Measurements from ENCODE around the gene NECAB3.
"Not testable (repeated sequence)": the region's sequence is repeated elsewhere in the genome, so short reads cannot be mapped to it uniquely, and the experiment has no call there.

Gene NECAB3

DNA sequence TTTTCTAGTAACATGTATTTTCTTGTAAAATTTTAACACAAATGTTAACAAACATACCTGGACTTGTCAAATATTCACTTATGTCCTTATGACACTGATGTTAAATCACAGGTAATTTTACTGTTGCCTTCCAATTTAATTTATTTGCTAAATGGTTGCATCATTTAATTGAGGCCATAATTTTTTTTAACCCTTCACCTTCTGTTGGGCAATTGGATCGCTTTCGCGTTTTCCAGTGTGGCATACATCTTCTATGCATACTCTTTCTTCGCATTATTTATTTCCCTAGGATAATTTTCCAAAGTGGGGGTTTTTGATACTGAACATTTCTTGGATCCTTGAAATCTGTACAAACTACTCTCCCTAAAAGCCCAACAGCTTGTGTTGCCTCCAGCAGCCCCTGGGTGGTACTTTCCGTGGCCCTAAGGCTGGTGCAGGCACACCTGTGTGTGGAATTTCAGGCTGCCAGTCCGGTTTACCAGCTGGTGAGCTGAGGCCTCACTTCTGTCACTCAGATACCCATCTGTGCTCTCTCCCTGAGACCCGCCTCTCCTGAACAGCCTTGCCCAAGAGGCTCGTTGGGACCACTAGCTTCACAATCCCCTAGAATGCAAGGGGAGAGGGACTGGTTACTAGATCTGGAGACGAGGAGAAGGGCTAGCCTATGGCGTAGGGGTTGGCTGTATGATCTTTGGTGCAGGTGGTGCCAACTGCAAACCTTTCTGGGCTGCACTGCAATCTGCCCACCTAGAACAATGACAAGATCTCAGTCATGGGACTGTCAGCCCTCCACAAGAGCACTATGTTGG lies 23.3 kb downstream of the NECAB3 start:
- Histone ChIP-seq H3K27me3 (ENCODE audit: insufficient read depth, insufficient read length) (no peaks in the 10 kb centered on the region), H3K4me3 (ENCODE audit: insufficient read length, low read depth) (no peak overlapping the region), H3K4me1 (ENCODE audit: insufficient read depth, insufficient read length) (peaks cover 7% of the 10 kb centered on the region), H3K9me3 (ENCODE audit: insufficient read depth, low read length) (no peaks in the 10 kb centered on the region), H3K9ac (ENCODE audit: insufficient read length, low read depth) (no peak overlapping the region), H3K36me3 (ENCODE audit: insufficient read depth, insufficient read length, low read length) (peaks cover 11% of the 10 kb centered on the region)
- DNase-seq (ENCODE audit: low read depth, low spot score): no peak
- TF ChIP-seq YY1 (IDR thresholded peaks at IDR 0.05; ENCODE audit: insufficient read depth, insufficient read length) (no peak), ZNF274 (IDR thresholded peaks at IDR 0.05; ENCODE audit: low read depth, low read length) (no peak), SUZ12 (IDR thresholded peaks at IDR 0.05; ENCODE audit: extremely low read depth, insufficient read depth, insufficient read length) (no peak)

DNA sequence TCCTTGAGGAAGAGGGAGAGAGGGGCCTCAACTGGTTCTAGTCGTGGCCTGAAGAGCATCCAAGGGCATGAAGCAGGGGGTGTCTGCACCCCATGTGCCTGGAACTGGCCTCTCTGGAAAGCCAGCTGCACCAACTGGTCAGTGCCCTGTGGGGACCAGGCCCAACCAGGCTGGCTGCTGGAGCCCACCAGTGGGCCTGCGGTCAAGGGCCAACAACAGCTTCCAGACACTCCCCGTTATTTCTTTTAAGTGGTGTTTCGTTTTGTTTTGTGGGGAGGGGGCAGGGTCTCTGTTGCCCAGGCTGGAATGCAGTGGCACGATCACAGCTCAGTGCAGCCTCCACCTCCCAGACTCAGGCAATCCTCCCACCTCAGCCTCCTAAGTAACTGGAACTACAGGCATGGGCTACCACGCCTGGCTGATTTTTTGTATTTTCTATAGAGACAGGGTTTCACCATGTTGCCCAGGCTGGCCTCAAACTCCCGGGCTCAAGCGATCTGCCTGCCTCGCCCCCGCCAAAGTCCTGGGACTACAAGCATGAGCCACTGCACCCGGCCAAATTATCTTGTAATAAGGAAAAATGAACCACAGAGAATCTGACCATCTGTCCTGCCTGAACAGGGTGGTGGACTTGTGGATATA lies 24.0 kb downstream of the NECAB3 start:
- Histone ChIP-seq H3K27me3 (ENCODE audit: insufficient read depth, insufficient read length) (no peaks in the 10 kb centered on the region), H3K9me3 (ENCODE audit: insufficient read depth, low read length) (no peaks in the 10 kb centered on the region), H3K36me3 (ENCODE audit: insufficient read depth, insufficient read length, low read length) (peaks cover 12% of the 10 kb centered on the region), H3K4me1 (ENCODE audit: insufficient read depth, insufficient read length) (peaks cover 7% of the 10 kb centered on the region), H3K4me3 (ENCODE audit: insufficient read length, low read depth) (no peak overlapping the region), H3K9ac (ENCODE audit: insufficient read length, low read depth) (no peak overlapping the region)
- no peak for TF ChIP-seq YY1 (IDR thresholded peaks at IDR 0.05; ENCODE audit: insufficient read depth, insufficient read length)
- TF ChIP-seq SUZ12 (IDR thresholded peaks at IDR 0.05; ENCODE audit: extremely low read depth, insufficient read depth, insufficient read length): no peak
- no peak for TF ChIP-seq ZNF274 (IDR thresholded peaks at IDR 0.05; ENCODE audit: low read depth, low read length)
- no peak for DNase-seq (ENCODE audit: low read depth, low spot score)

DNA sequence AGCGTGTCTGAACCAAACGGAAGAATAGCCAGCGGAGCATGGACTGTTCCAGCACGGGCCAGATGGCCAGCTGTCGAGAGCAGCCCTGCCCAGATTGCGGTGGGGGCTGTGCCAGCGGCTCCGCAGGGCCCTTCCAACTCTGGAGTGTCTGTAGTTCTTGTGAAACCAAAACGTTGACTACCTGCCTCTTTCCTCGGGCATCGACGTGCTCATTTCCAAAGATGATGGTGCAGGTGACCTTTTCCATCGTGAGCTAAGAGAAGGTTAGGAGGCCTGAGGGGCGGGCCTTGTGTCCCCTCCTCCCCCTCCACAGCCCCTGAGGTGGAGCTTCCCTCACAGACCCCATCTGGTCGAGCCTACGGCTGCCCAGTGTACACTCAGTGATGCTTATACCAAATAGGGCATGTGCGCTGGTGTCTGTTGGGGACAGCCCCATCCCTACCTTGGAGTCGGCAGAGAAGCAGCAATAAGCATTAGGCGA lies 25.0 kb downstream of the NECAB3 start:
- no peak overlapping the region for H3K4me3 ChIP-seq (ENCODE audit: insufficient read length, low read depth)

DNA sequence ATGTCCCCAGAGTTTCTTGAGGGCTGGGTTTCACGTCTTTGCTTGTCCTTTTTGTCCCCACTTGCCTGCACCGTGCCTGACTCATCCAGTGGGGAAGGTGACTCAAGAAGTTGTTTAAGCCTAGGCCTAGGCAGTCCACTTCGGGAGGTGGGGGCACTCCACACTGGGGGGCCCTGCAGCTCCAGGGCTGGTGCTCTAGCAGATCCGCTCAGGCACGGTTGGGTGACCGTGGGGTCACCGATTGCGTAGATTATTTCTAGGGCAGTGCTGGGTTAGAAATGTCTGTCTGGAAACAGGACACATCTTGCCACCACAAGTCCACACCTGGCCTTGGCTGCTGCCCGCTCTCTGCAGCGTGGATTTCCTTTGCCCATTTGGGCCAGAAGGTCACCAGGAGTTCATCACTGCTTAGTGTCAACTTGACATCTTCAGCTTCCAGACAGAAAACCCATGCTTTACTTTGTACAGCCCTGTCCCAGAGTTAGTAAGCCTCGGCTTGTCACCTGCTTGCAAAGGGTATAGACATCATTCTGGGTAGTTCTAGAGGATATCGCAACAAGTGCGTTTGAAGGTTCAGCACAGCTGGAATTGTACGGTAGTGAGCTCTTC lies 25.7 kb downstream of the NECAB3 start:
- Histone ChIP-seq H3K4me3 (ENCODE audit: insufficient read length, low read depth) (no peak overlapping the region), H3K4me1 (ENCODE audit: insufficient read depth, insufficient read length) (peaks cover 7% of the 10 kb centered on the region), H3K9me3 (ENCODE audit: insufficient read depth, low read length) (no peaks in the 10 kb centered on the region), H3K9ac (ENCODE audit: insufficient read length, low read depth) (no peak overlapping the region), H3K27me3 (ENCODE audit: insufficient read depth, insufficient read length) (no peaks in the 10 kb centered on the region), H3K36me3 (ENCODE audit: insufficient read depth, insufficient read length, low read length) (peaks cover 12% of the 10 kb centered on the region)
- no peak for DNase-seq (ENCODE audit: low read depth, low spot score)
- TF ChIP-seq ZNF274 (IDR thresholded peaks at IDR 0.05; ENCODE audit: low read depth, low read length): no peak
- TF ChIP-seq YY1 (IDR thresholded peaks at IDR 0.05; ENCODE audit: insufficient read depth, insufficient read length): no peak
- no peak for TF ChIP-seq SUZ12 (IDR thresholded peaks at IDR 0.05; ENCODE audit: extremely low read depth, insufficient read depth, insufficient read length)

More for the DNA sequence above, 25.0 kb downstream of the NECAB3 start:
- H3K9ac ChIP-seq (ENCODE audit: insufficient read length, low read depth): no peak overlapping the region
- TF ChIP-seq ZNF274 (IDR thresholded peaks at IDR 0.05; ENCODE audit: low read depth, low read length): no peak
- TF ChIP-seq YY1 (IDR thresholded peaks at IDR 0.05; ENCODE audit: insufficient read depth, insufficient read length): no peak
- no peak for TF ChIP-seq SUZ12 (IDR thresholded peaks at IDR 0.05; ENCODE audit: extremely low read depth, insufficient read depth, insufficient read length)
- H3K4me1 ChIP-seq (ENCODE audit: insufficient read depth, insufficient read length): peaks cover 7% of the 10 kb centered on the region
- peaks cover 14% of the 10 kb centered on the region for H3K36me3 ChIP-seq (ENCODE audit: insufficient read depth, insufficient read length, low read length)
- DNase-seq (ENCODE audit: low read depth, low spot score): no peak
- H3K9me3 ChIP-seq (ENCODE audit: insufficient read depth, low read length): no peaks in the 10 kb centered on the region
- no peaks in the 10 kb centered on the region for H3K27me3 ChIP-seq (ENCODE audit: insufficient read depth, insufficient read length)

DNA sequence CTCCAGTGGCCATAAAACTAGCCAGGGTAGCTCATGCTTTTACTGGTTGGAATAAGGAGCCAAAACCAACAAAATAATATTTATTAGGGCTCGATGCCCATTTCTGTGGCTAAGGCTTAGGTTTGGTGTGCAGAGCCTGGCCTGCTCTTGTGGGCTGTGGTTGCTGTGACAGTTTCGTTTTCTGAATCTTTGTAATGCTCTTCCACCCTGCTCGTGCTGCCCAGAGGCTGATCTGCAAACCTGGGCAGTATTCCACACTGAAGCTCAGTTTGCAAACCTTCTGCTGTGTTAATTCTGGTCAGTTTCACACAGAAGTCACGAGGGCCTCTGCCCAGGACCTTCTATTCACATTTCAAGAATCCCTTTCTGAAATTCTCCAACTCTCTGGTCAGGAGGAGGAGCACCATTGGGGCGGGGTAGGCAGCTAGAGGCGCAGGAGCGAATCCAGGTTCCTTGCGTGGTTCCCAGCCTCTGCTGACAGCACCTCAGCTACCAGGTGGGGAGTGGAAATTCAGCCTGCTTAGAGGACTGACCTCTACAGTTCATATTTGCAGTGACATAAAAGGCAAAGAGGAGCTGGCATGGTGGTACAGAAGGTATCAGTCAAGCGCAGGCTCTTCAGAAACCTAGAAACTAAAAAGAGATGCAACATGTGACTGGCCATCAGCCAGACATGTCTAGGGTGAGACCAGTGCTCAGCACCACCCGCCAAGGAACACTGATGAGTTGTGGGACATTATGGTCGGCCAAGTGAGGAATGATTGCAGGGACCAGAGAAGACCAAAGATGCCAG lies 26.4 kb downstream of the NECAB3 start:
- no peak for DNase-seq (ENCODE audit: low read depth, low spot score)
- peaks cover 14% of the 10 kb centered on the region for H3K36me3 ChIP-seq (ENCODE audit: insufficient read depth, insufficient read length, low read length)
- H3K4me3 ChIP-seq (ENCODE audit: insufficient read length, low read depth): no peak overlapping the region
- H3K9ac ChIP-seq (ENCODE audit: insufficient read length, low read depth): no peak overlapping the region
- TF ChIP-seq SUZ12 (IDR thresholded peaks at IDR 0.05; ENCODE audit: extremely low read depth, insufficient read depth, insufficient read length) (no peak), ZNF274 (IDR thresholded peaks at IDR 0.05; ENCODE audit: low read depth, low read length) (no peak), YY1 (IDR thresholded peaks at IDR 0.05; ENCODE audit: insufficient read depth, insufficient read length) (no peak)
- H3K27me3 ChIP-seq (ENCODE audit: insufficient read depth, insufficient read length): no peaks in the 10 kb centered on the region
- no peaks in the 10 kb centered on the region for H3K9me3 ChIP-seq (ENCODE audit: insufficient read depth, low read length)
- H3K4me1 ChIP-seq (ENCODE audit: insufficient read depth, insufficient read length): peaks cover 4% of the 10 kb centered on the region

DNA sequence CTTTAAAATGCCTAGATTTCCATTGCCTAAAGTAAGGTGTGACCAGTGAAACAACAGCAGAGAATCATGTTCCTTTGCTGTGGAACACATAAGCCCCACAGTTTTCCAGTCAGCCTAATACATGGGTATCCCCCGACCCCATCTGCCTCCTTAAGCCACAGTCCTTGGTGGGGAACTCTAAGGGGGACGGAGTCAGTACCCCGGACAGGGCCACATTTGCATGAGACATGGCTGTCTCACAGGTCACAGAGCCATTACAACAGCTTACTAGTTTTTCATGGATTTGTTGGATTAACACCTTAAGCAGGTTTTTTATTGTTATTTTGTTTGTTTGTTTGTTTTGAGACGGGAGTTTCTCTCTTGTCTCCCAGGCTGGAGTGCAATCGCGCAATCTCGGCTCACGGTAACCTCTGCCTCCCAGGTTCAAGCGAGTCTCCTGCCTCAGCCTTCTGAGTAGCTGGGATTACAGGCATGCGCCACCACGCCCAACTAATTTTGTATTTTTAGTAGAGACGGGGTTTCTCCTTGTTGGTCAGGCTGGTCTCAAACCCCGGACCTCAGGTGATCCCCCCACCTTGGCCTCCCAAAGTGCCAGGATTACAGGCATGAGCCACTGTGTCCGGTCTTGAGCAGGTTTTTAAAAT lies 27.1 kb downstream of the NECAB3 start:
- H3K36me3 ChIP-seq (ENCODE audit: insufficient read depth, insufficient read length, low read length): peaks cover 14% of the 10 kb centered on the region
- H3K9ac ChIP-seq (ENCODE audit: insufficient read length, low read depth); DNase-seq (ENCODE audit: low read depth, low spot score); H3K27me3 ChIP-seq (ENCODE audit: insufficient read depth, insufficient read length); H3K4me1 ChIP-seq (ENCODE audit: insufficient read depth, insufficient read length); H3K9me3 ChIP-seq (ENCODE audit: insufficient read depth, low read length); H3K4me3 ChIP-seq (ENCODE audit: insufficient read length, low read depth): not testable (repeated sequence)
